Dedifferentiated amniotic fluid mesenchymal stem cell (primary cell): ENCODE data around the gene CAMTA2.

ENCODE experiments used
- DNase-seq: peaks from one replicate; pipeline ENCODE4 v3.0.0-alpha.2; 2016; ENCODE audit errors: extremely low spot score

CAMTA2 gene

DNA sequence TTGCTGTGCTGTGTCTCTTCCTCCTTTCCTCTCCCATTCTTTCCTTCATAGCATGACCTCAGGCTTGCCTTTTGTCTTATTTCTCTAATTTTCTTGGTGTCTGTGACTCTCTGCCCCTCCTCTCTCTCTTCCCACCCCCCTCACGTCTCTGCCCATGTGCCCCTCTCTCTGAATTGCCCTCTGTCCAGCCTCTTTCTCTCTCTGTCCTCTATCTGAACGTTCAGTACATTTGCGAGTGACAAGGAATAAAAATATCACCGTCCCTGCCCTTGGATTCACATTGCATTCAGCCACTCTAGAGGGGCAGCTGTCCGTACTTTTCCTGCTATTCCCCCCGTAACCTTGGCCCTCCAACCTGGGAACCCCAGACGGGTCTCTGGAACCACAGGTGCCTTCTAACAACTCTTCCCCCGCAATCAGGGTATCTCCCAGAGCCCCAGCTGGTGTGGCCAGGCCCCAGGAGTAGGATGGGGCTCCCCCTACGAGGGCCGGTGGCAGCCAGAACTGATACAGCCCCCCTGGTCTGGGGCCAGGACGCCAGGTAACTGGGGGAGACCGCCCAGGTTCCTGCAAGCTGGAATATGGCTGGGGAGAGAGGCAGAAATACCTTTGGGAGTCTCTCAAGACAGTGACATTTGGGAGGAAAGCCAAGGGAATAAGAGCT lies 12.1 kb upstream of the CAMTA2 start:
- DNase-seq = no peak

GRCh38 chr17:4998732-4999429 lies 11.4 kb upstream of the CAMTA2 start:
- DNase-seq = no peak

DNA sequence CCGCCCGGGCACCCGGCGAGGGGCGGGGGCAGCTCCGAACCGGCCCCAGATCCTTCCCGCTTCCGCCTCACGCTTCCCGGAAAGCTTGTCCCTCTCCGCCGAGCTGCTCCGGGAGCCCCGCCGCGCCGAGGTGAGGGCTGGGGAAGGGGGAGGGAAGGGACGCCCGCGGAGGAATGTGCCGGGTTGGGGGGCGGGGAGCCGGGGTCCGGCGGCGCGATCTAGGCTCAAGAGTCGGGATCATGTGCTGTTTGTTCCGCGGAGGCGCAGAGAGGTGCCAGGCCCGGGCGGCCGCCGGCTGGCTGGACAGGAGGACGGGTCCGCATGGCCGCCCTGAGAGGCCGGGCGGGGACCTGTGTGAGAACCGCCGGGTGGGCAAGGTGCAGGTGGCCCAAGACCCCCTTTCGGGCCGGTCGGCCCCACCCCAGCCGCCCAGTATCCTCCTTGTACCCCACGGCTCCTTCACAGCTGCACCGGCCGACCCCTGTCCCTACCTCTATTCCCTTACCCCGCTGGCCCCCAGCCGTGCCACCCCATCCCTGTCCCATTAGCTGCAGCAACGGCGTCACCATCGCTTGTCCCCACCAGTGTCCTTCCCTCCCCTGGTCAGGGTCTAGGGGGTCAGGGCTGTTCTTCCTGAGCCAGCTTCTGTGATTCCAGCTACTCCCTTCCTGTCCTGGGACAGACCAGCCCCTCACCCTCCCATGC lies 10.7 kb upstream of the CAMTA2 start:
- DNase-seq = no peak

DNA sequence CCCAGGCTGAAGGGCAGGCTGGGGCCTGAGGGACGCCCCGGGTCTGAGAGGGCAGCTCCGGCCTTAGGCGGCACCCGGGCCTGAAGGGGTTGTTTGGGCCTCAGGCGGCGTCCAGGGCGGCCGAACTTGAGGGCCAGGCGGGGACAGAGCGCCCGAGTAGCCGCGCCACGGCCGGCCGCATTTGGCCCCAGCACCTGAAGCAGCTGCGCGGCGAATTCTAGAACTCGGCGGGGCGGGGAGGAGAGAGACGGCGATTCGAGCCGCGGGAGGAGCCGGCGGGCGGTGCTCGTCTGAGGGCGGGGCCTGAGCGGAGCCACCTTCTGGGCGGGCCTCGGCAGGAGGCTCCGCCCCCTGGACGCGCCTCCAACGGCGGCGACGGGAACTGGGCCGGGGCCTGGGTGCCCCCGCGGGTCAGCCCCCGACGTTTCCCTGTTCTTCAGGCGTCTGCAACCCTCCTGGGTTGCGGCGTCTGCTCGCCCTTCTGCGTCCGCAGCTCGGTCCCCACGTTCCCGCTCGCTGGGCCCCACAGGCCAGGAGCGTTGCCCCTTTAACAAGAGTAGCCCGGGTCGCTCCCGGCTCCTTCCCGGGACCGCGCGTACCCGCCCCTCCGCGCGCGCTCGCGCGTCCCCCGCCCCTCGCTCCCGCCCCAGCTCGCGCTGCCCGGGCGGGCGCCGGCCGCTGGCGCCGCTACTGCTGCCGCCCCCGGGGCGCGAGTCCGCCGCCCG lies 10.0 kb upstream of the CAMTA2 start, which contains the start of the genes INCA1 and KIF1C:
INCA1 (minus strand) TSS at position 221 of the 725 bp plus-strand sequence. CDS start 3,085 bp downstream, outside the sequence.
KIF1C (plus strand) TSS at position 649 of the 725 bp plus-strand sequence. CDS start 2,297 bp downstream, outside the sequence.
- peak; percentile 86 for DNase-seq

GRCh38 chr17:4994081-4994595 lies 6.7 kb upstream of the CAMTA2 start:
- DNase-seq = no peak

- DNase-seq = peak; percentile 20
Observed at GRCh38 chr17:4987767-4988567, 492 bp upstream of the CAMTA2 start.

- DNase-seq = no peak
Observed at GRCh38 chr17:4986403-4986802, 1.1 kb downstream of the CAMTA2 start.

- DNase-seq = no peak
Observed at GRCh38 chr17:4982305-4982704, 5.2 kb downstream of the CAMTA2 start.

DNA sequence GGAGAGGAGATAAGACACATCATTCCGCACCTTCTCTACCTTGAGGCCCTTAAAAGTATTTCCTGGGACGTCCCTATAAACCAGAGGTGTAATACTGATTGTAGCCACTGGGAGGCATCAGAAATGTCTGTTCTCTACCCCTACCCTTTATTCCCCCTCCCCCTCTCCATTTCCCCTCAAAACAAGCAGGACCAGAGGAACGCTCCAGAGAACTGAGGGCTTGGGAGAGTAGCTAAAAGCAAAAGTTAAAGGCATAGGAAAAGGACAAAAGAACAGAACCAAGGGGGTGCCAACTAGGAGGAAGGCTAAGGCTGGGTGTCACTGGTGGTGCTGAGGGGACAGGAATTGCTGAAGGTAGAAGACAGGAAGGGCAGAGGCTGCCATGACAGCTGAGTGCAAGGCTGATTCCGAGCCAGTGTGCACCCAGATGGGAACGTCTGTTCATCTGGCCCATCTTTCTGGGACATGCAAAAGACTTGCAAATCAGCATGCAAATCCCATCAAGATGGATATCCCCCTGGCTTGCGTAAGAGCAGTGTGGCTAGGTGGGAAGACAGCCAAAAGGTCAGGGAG lies 6.7 kb downstream of the CAMTA2 start:
- peak; percentile 31 for DNase-seq

DNA sequence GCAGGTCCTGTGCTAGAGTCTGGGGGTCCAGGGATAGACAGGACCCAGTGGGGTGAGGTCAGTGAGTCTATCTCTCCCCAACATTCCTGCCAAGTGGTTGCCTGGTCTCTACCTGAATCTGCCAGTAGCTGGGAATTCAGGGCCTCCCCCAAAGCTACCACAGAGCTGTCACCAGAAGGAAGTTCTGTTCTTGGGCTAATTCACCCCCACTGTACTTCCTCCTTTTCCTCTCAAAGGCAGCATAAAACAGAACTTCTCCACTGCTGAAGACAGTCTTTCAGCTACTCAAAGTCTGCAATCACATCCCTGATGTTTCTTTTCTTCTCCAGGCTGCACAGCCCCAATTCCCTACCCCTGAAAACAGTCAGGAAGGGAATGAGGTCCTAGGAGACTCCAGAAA lies 8.7 kb downstream of the CAMTA2 start:
- DNase-seq = no peak

DNA sequence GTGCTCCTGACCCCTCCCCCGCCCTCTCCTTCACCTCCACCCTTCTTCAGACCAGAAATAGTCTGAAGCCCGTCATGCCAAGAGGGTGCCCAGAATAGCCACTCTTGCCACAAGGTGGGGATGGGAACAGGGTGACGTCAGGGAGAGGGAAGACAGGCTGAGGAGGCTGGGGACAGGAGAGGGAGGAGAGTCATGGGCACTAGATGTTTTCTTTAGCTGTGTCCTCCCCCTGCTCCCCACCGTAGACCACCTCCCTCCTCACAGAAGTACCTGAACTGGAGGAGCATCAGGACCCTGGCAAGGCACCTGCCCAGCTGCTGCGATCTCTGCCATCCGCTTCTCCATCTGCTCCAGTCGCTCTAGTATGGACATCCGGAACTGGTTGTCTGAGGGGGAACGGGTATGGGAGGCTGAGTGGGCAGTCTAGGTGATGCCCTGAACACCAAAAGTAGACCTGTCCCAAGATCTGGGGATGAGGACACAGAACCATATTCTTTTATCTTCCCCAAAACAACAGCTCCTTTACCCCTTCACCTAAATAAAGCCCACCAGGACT lies 13.3 kb downstream of the CAMTA2 start:
- no peak for DNase-seq

DNA sequence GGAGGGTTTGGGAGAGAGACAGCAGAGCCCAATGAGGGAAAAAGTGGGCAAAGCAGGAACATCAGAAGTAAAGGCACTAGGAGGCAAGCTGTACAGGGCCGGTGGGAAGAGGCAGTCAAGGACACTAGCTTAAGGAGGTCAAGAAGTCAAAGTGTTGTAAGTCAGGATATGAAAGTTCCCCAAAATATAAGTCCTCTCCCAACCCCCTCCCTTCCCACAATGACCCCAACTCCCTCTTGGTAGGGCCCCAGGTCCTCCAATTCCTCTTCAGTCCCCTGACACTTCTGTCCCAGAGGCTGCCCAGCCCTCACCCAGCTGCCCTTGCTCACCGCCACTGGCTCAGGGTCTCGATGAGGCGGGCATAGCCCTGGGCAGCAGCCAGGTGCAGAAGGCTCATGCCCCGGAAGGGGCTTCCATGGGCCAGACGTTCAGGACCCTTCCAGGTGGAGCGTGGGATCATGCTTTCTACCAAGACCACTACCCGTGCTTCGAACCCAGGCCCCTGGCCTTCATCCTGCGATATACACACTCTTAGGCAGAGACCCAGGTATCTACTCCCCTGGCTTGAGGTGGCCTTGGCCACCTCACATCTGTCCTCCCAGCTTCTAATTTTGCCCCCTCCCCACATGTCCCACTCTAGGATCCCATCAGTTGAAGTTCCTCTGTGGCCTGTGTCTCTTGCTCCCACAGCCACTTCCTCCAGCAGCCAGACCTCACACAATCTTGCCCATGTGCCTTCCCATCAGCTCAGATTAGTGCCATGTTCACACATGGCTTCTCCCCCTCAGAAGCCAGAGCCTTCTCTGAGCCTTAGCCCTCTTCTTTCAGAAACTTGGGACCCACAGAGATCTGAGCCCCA lies 14.0 kb downstream of the CAMTA2 start:
- no peak for DNase-seq

DNA sequence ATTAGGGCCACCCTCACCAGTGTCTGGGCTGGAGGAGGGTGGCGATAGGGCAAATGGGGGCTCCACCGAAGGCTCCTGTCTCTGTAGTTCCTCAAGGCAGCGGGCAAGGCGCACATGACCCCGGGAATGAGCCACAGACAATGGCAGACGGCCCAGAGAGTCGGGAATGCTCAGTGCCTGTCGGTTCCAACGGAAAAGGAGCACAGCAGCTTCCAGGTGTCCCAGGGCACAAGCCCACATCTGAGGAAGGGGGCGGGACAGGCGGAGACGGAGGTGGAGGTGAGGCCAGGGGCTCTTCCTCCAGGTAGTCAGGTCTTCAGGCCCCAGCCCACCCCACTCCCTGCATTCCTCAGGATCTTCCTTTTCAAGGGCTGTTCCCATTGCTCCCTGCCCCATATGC lies 14.7 kb downstream of the CAMTA2 start:
- no peak for DNase-seq

DNA sequence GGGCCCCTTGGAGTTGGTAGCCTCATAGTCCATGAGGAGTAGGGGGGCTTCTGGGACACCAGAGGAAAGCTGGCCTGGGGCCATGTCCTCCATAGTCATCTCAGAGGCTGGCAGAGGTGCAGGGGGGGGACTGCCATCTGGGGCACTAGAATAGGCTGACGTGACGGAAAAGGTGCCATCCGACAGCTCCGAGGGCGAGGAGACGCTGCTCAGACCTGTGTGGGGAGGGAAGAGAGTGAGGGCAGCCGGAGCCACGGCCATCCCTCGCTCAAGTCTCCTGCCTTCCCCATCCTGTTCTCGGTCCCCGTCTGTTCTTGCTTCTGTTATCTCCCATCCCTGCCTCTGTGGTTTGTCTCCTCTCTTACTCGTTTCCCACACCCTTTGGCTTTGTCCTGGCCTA lies 15.2 kb downstream of the CAMTA2 start:
- no peak for DNase-seq

GRCh38 chr17:4971826-4972225 lies 15.6 kb downstream of the CAMTA2 start:
- DNase-seq = no peak

GRCh38 chr17:4970273-4970672 lies 17.2 kb downstream of the CAMTA2 start:
- DNase-seq = no peak

DNA sequence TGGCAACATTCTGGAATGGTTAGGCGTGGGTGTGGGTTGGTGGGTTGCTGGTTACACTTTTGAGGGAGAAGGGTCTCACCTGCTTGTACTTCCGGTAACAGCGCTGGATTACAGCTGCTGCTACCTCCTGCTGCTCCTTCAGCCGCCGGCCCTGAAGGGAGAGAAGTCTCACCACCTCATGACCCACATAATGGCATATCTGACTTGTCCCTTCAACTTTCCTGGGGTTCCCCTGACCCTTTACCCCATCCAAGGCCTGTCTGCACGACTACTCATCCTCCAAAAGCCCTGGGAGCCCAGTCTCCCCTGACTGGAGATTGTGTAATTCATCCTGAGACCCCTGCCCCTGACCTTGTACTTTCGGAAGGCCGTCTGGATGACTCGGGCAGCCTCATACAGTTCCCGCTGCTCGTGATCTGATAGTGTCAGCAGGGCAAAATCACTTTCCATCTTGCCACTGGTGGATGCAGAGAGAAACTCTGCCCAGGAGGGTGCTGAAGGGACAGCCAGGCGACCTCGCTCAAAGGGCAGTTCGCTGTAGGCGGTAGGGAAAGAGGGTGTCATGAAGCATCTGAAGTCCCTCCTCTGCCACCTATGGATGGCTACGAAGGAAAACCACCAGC lies 17.8 kb downstream of the CAMTA2 start:
- DNase-seq = no peak

- DNase-seq = peak; percentile 98
Observed at GRCh38 chr17:4969047-4969550, 18.4 kb downstream of the CAMTA2 start.
